ENCODE data around the gene PODXL2. TPM values are rescaled to one million over a fixed set of nuclear protein-coding genes. Genes with fewer than 3 reads are reported as not detected.

PODXL2 gene
- polyA plus RNA-seq, 1 donor (not counting 4 experiments of a cell fraction or from before 2014, with no cell fraction given): 1.6 TPM

- peaks cover 1 to 6% of the 10 kb centered on the region in 2 experiments for H3K36me3 ChIP-seq (ENCODE audit: control insufficient read depth in 2 of 2, extremely low read depth in 1 of 2, insufficient read depth in 2 of 2, low read length in 2 of 2)
- no peak overlapping the region for H3K9ac ChIP-seq (ENCODE audit: control insufficient read depth, extremely low read depth, insufficient read depth, low read length)
Measured at GRCh38 chr3:127676456-127676855, 47.5 kb downstream of the PODXL2 start.

GRCh38 chr3:127676921-127677351 is 48.0 kb downstream of the PODXL2 start:
- Histone ChIP-seq H3K9me3 (ENCODE audit: control insufficient read depth, low read depth, low read length) (no peaks in the 10 kb centered on the region), H3K27ac (ENCODE audit: control insufficient read depth, insufficient read depth, low read length) (no peak overlapping the region), H3K4me2 (ENCODE audit: control insufficient read depth, extremely low read depth, insufficient read depth, low read depth, low read length) (no peak overlapping the region), H3K9me1 (ENCODE audit: control insufficient read depth, extremely low read depth, insufficient read depth, low read length) (no peaks in the 10 kb centered on the region), H3K4me1 (ENCODE audit: control insufficient read depth, extremely low read depth, insufficient read depth, low read length) (peaks cover 35% of the 10 kb centered on the region), H3K79me2 (ENCODE audit: control insufficient read depth, insufficient read depth, low read length) (no peaks in the 10 kb centered on the region), H3K4me3 (ENCODE audit: control insufficient read depth in 2 of 3, extremely low read depth in 1 of 3, insufficient read depth in 2 of 3, low read depth in 1 of 3, low read length in 3 of 3) (no peak overlapping the region), H4K20me1 (ENCODE audit: control insufficient read depth, extremely low read depth, insufficient read depth, low read length) (no peaks in the 10 kb centered on the region), H3K27me3 (ENCODE audit: control insufficient read depth, extremely low read depth, insufficient read depth, low read length) (no peaks in the 10 kb centered on the region), H2AFZ (ENCODE audit: control insufficient read depth, low read length) (no peak overlapping the region), H3K36me3 (ENCODE audit: control insufficient read depth in 2 of 2, extremely low read depth in 1 of 2, insufficient read depth in 2 of 2, low read length in 2 of 2) (peaks cover 1 to 6% of the 10 kb centered on the region in 2 experiments), H3K9ac (ENCODE audit: control insufficient read depth, extremely low read depth, insufficient read depth, low read length) (no peak overlapping the region)
- FAIRE-seq (no peak), DNase-seq (ENCODE audit: low read depth, low spot score) (no peak)
- TF ChIP-seq EZH2 (IDR thresholded peaks at IDR 0.05; ENCODE audit: low read length) (no peak), CTCF (optimal IDR thresholded peaks at IDR 0.05 in 1 of 3, IDR thresholded peaks at IDR 0.05 in 1 of 3, conservative IDR thresholded peaks at IDR 0.05 in 1 of 3; ENCODE audit: extremely low read depth in 1 of 3, insufficient read depth in 2 of 3, low read length in 3 of 3) (no peak)
- dilution Hi-C loops (cut with MboI; ENCODE audit: extremely low pct_ligation_motif_present, low sequenced_read_pairs): no loop called here

More at GRCh38 chr3:127676456-127676855, 47.5 kb downstream of the PODXL2 start:
- DNase-seq (ENCODE audit: low read depth, low spot score) (no peak), FAIRE-seq (no peak)
- dilution Hi-C loops (cut with MboI; ENCODE audit: extremely low pct_ligation_motif_present, low sequenced_read_pairs): no loop called here
- no peak overlapping the region for H2AFZ ChIP-seq (ENCODE audit: control insufficient read depth, low read length)
- H3K4me2 ChIP-seq (ENCODE audit: control insufficient read depth, extremely low read depth, insufficient read depth, low read depth, low read length): peak overlapping the region; percentile 16
- H3K9me3 ChIP-seq (ENCODE audit: control insufficient read depth, low read depth, low read length): no peaks in the 10 kb centered on the region
- no peak for TF ChIP-seq CTCF (optimal IDR thresholded peaks at IDR 0.05 in 1 of 3, IDR thresholded peaks at IDR 0.05 in 1 of 3, conservative IDR thresholded peaks at IDR 0.05 in 1 of 3; ENCODE audit: extremely low read depth in 1 of 3, insufficient read depth in 2 of 3, low read length in 3 of 3)
- no peak for TF ChIP-seq EZH2 (IDR thresholded peaks at IDR 0.05; ENCODE audit: low read length)
- no peaks in the 10 kb centered on the region for H4K20me1 ChIP-seq (ENCODE audit: control insufficient read depth, extremely low read depth, insufficient read depth, low read length)
- no peaks in the 10 kb centered on the region for H3K27me3 ChIP-seq (ENCODE audit: control insufficient read depth, extremely low read depth, insufficient read depth, low read length)
- no peaks in the 10 kb centered on the region for H3K9me1 ChIP-seq (ENCODE audit: control insufficient read depth, extremely low read depth, insufficient read depth, low read length)
- H3K27ac ChIP-seq (ENCODE audit: control insufficient read depth, insufficient read depth, low read length): peak overlapping the region; percentile 26
- H3K79me2 ChIP-seq (ENCODE audit: control insufficient read depth, insufficient read depth, low read length): no peaks in the 10 kb centered on the region
- no peak overlapping the region for H3K4me3 ChIP-seq (ENCODE audit: control insufficient read depth in 2 of 3, extremely low read depth in 1 of 3, insufficient read depth in 2 of 3, low read depth in 1 of 3, low read length in 3 of 3)
- peaks cover 37% of the 10 kb centered on the region for H3K4me1 ChIP-seq (ENCODE audit: control insufficient read depth, extremely low read depth, insufficient read depth, low read length)

Measured in keratinocyte (primary cell).